ENCODE data around the gene NME4. TPM values are rescaled to one million over a fixed set of nuclear protein-coding genes. Genes with fewer than 3 reads are reported as not detected.

The NME4 gene
- total RNA-seq, 4 donors from 2014 or later: 25.3 to 29.9 (median 27.7) TPM

DNA sequence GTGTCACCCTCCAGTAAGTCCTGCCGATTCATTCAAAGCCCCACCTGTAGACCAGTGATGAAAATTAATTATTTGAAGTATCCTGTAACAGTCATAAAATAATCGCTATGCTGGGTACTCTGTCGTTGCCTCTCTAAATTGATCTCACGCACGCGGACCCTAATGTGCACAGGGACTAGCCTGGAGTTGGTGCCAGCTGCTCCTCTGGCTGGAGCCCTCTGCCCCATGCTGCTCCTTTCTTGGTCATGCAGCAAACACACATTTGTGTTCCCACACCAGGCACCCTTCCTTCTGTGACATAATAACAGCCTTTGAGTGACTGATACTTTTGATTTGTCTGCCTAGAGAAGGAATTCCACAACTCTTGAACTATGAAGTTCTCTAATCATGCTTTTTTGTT lies 44.4 kb downstream of the NME4 start:
- TF ChIP-seq POLR2AphosphoS5 (IDR thresholded peaks at IDR 0.05): no peak
- TF ChIP-seq, protein P1, sequence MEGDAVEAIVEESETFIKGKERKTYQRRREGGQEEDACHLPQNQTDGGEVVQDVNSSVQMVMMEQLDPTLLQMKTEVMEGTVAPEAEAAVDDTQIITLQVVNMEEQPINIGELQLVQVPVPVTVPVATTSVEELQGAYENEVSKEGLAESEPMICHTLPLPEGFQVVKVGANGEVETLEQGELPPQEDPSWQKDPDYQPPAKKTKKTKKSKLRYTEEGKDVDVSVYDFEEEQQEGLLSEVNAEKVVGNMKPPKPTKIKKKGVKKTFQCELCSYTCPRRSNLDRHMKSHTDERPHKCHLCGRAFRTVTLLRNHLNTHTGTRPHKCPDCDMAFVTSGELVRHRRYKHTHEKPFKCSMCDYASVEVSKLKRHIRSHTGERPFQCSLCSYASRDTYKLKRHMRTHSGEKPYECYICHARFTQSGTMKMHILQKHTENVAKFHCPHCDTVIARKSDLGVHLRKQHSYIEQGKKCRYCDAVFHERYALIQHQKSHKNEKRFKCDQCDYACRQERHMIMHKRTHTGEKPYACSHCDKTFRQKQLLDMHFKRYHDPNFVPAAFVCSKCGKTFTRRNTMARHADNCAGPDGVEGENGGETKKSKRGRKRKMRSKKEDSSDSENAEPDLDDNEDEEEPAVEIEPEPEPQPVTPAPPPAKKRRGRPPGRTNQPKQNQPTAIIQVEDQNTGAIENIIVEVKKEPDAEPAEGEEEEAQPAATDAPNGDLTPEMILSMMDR (IDR thresholded peaks at IDR 0.05): no peak
- TF ChIP-seq POLR2A (IDR thresholded peaks at IDR 0.05): no peak
- no peak for TF ChIP-seq EP300 (IDR thresholded peaks at IDR 0.05)

DNA sequence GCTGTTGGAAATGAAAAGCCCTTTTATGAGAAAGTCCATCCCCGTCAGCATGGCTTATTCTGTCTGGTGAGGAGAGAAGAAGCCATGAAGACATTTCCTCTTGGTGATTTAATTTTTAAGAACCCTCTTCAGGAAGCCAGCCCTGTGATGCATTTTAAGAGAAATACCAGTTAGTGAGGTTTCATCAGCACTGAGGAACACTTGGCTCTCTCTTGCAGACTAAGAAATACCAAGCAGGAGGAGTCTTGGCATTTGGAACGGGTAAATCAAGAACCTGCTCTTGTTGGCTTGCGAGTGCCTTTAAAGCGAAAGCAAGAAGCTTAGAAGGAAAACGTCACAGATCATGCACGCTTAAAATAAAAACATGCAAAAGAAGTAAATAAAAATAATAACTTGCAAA lies 46.0 kb downstream of the NME4 start:
- no peaks in the 10 kb centered on the region for H3K4me1 ChIP-seq
- no peaks in the 10 kb centered on the region for H3K9me3 ChIP-seq
- DNase-seq (ENCODE audit: low spot score in 2 of 2): no peak
- H3K4me3 ChIP-seq: no peak overlapping the region
- no peaks in the 10 kb centered on the region for H3K36me3 ChIP-seq
- no peaks in the 10 kb centered on the region for H3K27me3 ChIP-seq
- TF ChIP-seq POLR2AphosphoS5 (IDR thresholded peaks at IDR 0.05) (no peak), EP300 (IDR thresholded peaks at IDR 0.05) (no peak), POLR2A (IDR thresholded peaks at IDR 0.05) (no peak)
- TF ChIP-seq, protein P1 (IDR thresholded peaks at IDR 0.05): no peak
- peak overlapping the region; percentile 47 for H3K27ac ChIP-seq
- WGBS: 63% methylated on average over 6 of the region's 6 CpGs

More for the DNA sequence above, 44.4 kb downstream of the NME4 start:
- Histone ChIP-seq H3K9me3 (no peaks in the 10 kb centered on the region), H3K4me1 (no peaks in the 10 kb centered on the region), H3K27me3 (no peaks in the 10 kb centered on the region), H3K4me3 (no peak overlapping the region), H3K36me3 (no peaks in the 10 kb centered on the region), H3K27ac (no peak overlapping the region)
- WGBS: 91% methylated on average over 6 of the region's 6 CpGs
- DNase-seq (ENCODE audit: low spot score in 2 of 2): no peak

DNA sequence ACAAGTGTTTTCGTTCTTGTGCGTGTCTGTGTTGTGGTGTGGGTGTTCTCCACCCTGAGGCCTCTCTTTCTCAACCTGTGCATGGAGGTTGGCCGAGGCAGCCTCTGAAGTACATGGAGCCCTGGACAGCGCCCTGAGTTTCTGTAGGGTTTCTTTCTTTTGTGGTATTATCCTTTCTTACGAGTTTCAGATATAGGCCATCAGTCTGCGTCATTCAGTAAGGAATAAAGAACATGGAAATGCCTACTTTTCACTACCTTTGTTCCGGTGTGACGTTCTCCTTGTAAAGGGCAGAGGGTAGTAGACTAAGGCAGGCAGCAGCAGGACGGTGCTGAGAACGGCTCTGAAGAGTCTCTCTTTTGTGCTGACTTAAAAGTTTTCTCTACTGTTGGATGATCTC lies 47.0 kb downstream of the NME4 start:
- H3K36me3 ChIP-seq: no peaks in the 10 kb centered on the region
- H3K9me3 ChIP-seq: no peaks in the 10 kb centered on the region
- H3K4me3 ChIP-seq: no peak overlapping the region
- no peak overlapping the region for H3K27ac ChIP-seq
- H3K27me3 ChIP-seq: no peaks in the 10 kb centered on the region
- WGBS: 88% methylated on average over 10 of the region's 10 CpGs
- no peaks in the 10 kb centered on the region for H3K4me1 ChIP-seq
- DNase-seq (ENCODE audit: low spot score in 2 of 2): no peak
- TF ChIP-seq EP300 (IDR thresholded peaks at IDR 0.05): no peak
- TF ChIP-seq POLR2AphosphoS5 (IDR thresholded peaks at IDR 0.05): no peak
- TF ChIP-seq POLR2A (IDR thresholded peaks at IDR 0.05): no peak
- TF ChIP-seq, protein P1 (IDR thresholded peaks at IDR 0.05): no peak

DNA sequence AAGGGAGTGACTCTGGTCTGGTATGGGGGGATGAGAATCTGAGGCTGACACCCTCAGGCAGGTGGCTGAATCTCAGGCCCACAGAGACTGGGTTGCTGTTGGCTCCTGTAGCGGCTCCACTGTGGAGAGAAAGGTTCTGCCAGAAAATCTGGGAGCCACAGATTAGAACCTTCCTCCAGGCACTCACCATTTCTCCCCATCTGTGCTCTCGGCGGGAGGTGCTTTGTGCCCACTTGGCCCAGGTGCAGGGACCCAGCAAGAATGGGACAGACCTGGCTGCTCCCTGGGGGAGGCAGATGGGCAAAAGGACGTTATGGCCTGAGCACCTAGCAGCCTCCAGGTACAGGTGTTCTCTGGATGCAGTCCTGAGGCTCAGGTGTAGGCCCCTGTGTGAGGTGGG lies 48.6 kb downstream of the NME4 start:
- Histone ChIP-seq H3K4me3 (no peak overlapping the region), H3K36me3 (no peaks in the 10 kb centered on the region), H3K27me3 (no peaks in the 10 kb centered on the region), H3K27ac (no peak overlapping the region), H3K9me3 (no peaks in the 10 kb centered on the region), H3K4me1 (no peaks in the 10 kb centered on the region)
- whole genome bisulfite sequencing: 59% methylated on average over 3 of the region's 4 CpGs
- no peak for DNase-seq (ENCODE audit: low spot score in 2 of 2)
- TF ChIP-seq EP300 (IDR thresholded peaks at IDR 0.05) (no peak), POLR2A (IDR thresholded peaks at IDR 0.05) (no peak), POLR2AphosphoS5 (IDR thresholded peaks at IDR 0.05) (no peak)
- TF ChIP-seq, protein P1 (IDR thresholded peaks at IDR 0.05): no peak

Other genes with a start within 250 kb of the NME4 start
- not detected for gene HBZ, start 244.6 kb upstream of the NME4 start, total RNA-seq
- gene HBM, start 231.2 kb upstream of the NME4 start, total RNA-seq: not detected
- gene HBA2, start 224.3 kb upstream of the NME4 start, total RNA-seq: 100 to 1,000 TPM in 2 of 4 donors, 10 to 100 TPM in 2; 13.0 to 282 (median 96.5) TPM
- 100 to 1,000 TPM in 2 of 4 donors, 10 to 100 TPM in 2; 10.5 to 265 (median 77.7) TPM for gene HBA1, start 220.5 kb upstream of the NME4 start, total RNA-seq
- not detected for gene HBQ1, start 216.7 kb upstream of the NME4 start, total RNA-seq
- 100 to 1,000 TPM in 1 of 4 donors, 10 to 100 TPM in 3; 47.6 to 206 (median 59.5) TPM for gene LUC7L, start 167.8 kb upstream of the NME4 start, total RNA-seq
- gene FAM234A, start 162.4 kb upstream of the NME4 start, total RNA-seq: 100 to 1,000 TPM; 108 to 124 (median 121) TPM
- 1 to 10 TPM in 1 of 4 donors, under 1 TPM in 3; 0.30 to 1.5 (median 0.59) TPM for gene RGS11, start 121.3 kb upstream of the NME4 start, total RNA-seq
- not detected for gene ARHGDIG, start 116.6 kb upstream of the NME4 start, total RNA-seq
- gene PDIA2, start 114.0 kb upstream of the NME4 start, total RNA-seq: not detected
- gene AXIN1, start 44.5 kb upstream of the NME4 start, total RNA-seq: 10 to 100 TPM; 34.3 to 38.4 (median 37.2) TPM
- 10 to 100 TPM; 40.9 to 66.7 (median 52.7) TPM for gene MRPL28, start 26.7 kb upstream of the NME4 start, total RNA-seq
- 10 to 100 TPM; 12.6 to 19.3 (median 15.5) TPM for gene PGAP6, start 15.2 kb upstream of the NME4 start, total RNA-seq
- 10 to 100 TPM in 3 of 4 donors, 1 to 10 TPM in 1; 9.1 to 23.4 (median 12.3) TPM for gene DECR2, start 4.7 kb downstream of the NME4 start, total RNA-seq
- 10 to 100 TPM; 20.7 to 62.5 (median 29.1) TPM for gene RAB11FIP3, start 28.4 kb downstream of the NME4 start, total RNA-seq
- 10 to 100 TPM; 59.9 to 86.4 (median 75.2) TPM for gene CAPN15, start 130.5 kb downstream of the NME4 start, total RNA-seq
- gene PRR35, start 163.2 kb downstream of the NME4 start, total RNA-seq: not detected
- under 1 TPM; 0.29 to 0.79 (median 0.35) TPM for gene NHLRC4, start 169.8 kb downstream of the NME4 start, total RNA-seq
- gene PIGQ, start 172.8 kb downstream of the NME4 start, total RNA-seq: 10 to 100 TPM; 36.9 to 54.6 (median 44.1) TPM
- gene RAB40C, start 192.9 kb downstream of the NME4 start, total RNA-seq: 100 to 1,000 TPM in 3 of 4 donors, 10 to 100 TPM in 1; 77.8 to 116 (median 110) TPM
- 10 to 100 TPM in 1 of 4 donors, 1 to 10 TPM in 3; 1.2 to 12.6 (median 4.6) TPM for gene WFIKKN1, start 233.8 kb downstream of the NME4 start, total RNA-seq
- gene METTL26, start 239.1 kb downstream of the NME4 start, total RNA-seq: 100 to 1,000 TPM in 1 of 4 donors, 10 to 100 TPM in 3; 72.2 to 138 (median 84.7) TPM
- gene MCRIP2, start 244.6 kb downstream of the NME4 start, total RNA-seq: 10 to 100 TPM; 10.3 to 29.8 (median 24.2) TPM

All from suprapubic skin (tissue), 4 donors.